ENCODE measurements around the gene GRAP.
A peak's percentile ranks its signal among the peaks of the same experiment; 100 is the strongest.

Gene GRAP

GRCh38 chr17:19000531-19001325 is 46.0 kb downstream of the GRAP start:
- DNase-seq = no peak
- TF ChIP-seq POLR2A (IDR thresholded peaks at IDR 0.05; ENCODE audit: low read length) (no peak), GATA1 (IDR thresholded peaks at IDR 0.05; ENCODE audit: low read depth, low read length) (no peak)

GRCh38 chr17:18999911-19000310 is 46.8 kb downstream of the GRAP start:
- no peak for TF ChIP-seq POLR2A (IDR thresholded peaks at IDR 0.05; ENCODE audit: low read length)
- TF ChIP-seq GATA1 (IDR thresholded peaks at IDR 0.05; ENCODE audit: low read depth, low read length) = no peak
- no peak for DNase-seq

- DNase-seq = no peak
- TF ChIP-seq GATA1 (IDR thresholded peaks at IDR 0.05; ENCODE audit: low read depth, low read length) = no peak
- no peak for TF ChIP-seq POLR2A (IDR thresholded peaks at IDR 0.05; ENCODE audit: low read length)
These were observed 47.4 kb downstream of the GRAP start for GRCh38 chr17:18999394-18999793.

GRCh38 chr17:18997650-18998196 is 49.0 kb downstream of the GRAP start:
- peak; percentile 55 to 76 for DNase-seq
- TF ChIP-seq POLR2A (IDR thresholded peaks at IDR 0.05; ENCODE audit: low read length) (no peak), GATA1 (IDR thresholded peaks at IDR 0.05; ENCODE audit: low read depth, low read length) (no peak)

- no peak for TF ChIP-seq GATA1 (IDR thresholded peaks at IDR 0.05; ENCODE audit: low read depth, low read length)
- TF ChIP-seq POLR2A (IDR thresholded peaks at IDR 0.05; ENCODE audit: low read length) = no peak
- DNase-seq = no peak
These were observed 50.3 kb downstream of the GRAP start for GRCh38 chr17:18996458-18996857.

- no peak for DNase-seq
- TF ChIP-seq GATA1 (IDR thresholded peaks at IDR 0.05; ENCODE audit: low read depth, low read length) = no peak
- no peak for TF ChIP-seq POLR2A (IDR thresholded peaks at IDR 0.05; ENCODE audit: low read length)
These were observed 51.5 kb downstream of the GRAP start for GRCh38 chr17:18995220-18995619.

- no peak for TF ChIP-seq POLR2A (IDR thresholded peaks at IDR 0.05; ENCODE audit: low read length)
- no peak for TF ChIP-seq GATA1 (IDR thresholded peaks at IDR 0.05; ENCODE audit: low read depth, low read length)
These were observed 52.1 kb downstream of the GRAP start for GRCh38 chr17:18994631-18995030.

GRCh38 chr17:18993905-18994526 is 52.7 kb downstream of the GRAP start:
- TF ChIP-seq POLR2A (IDR thresholded peaks at IDR 0.05; ENCODE audit: low read length) = no peak
- no peak for TF ChIP-seq GATA1 (IDR thresholded peaks at IDR 0.05; ENCODE audit: low read depth, low read length)
- no peak for DNase-seq

More at GRCh38 chr17:18994631-18995030, 52.1 kb downstream of the GRAP start:
- DNase-seq = no peak

GRCh38 chr17:18992454-18993130 is 54.2 kb downstream of the GRAP start:
- TF ChIP-seq POLR2A (IDR thresholded peaks at IDR 0.05; ENCODE audit: low read length) = no peak
- TF ChIP-seq GATA1 (IDR thresholded peaks at IDR 0.05; ENCODE audit: low read depth, low read length) = no peak
- no peak for DNase-seq

- no peak for DNase-seq
- no peak for TF ChIP-seq POLR2A (IDR thresholded peaks at IDR 0.05; ENCODE audit: low read length)
- TF ChIP-seq GATA1 (IDR thresholded peaks at IDR 0.05; ENCODE audit: low read depth, low read length) = no peak
These were observed 55.0 kb downstream of the GRAP start for GRCh38 chr17:18991531-18992315.

- DNase-seq = no peak
- TF ChIP-seq GATA1 (IDR thresholded peaks at IDR 0.05; ENCODE audit: low read depth, low read length) = no peak
- no peak for TF ChIP-seq POLR2A (IDR thresholded peaks at IDR 0.05; ENCODE audit: low read length)
These were observed 56.4 kb downstream of the GRAP start for GRCh38 chr17:18990331-18990730.

- DNase-seq = no peak
- TF ChIP-seq GATA1 (IDR thresholded peaks at IDR 0.05; ENCODE audit: low read depth, low read length) (no peak), POLR2A (IDR thresholded peaks at IDR 0.05; ENCODE audit: low read length) (no peak)
These were observed 58.1 kb downstream of the GRAP start for GRCh38 chr17:18988546-18989173.

All from erythroblast (primary cell).